Astrocyte of the cerebellum (primary cell): Measurements from ENCODE around the gene ZDHHC19.
"Not testable (repeated sequence)": the region's sequence is repeated elsewhere in the genome, so short reads cannot be mapped to it uniquely, and the experiment has no call there.

Experiments used
- DNase-seq: peaks from one replicate; pipeline ENCODE4 v3.0.0-alpha.2; 2011; ENCODE audit warnings: low read depth
- H3K4me3 ChIP-seq: 2 replicates; pipeline ENCODE4 v1.5.1; 2011; ENCODE audit warnings: mild to moderate bottlenecking, low read depth, low read length, moderate library complexity
- CTCF ChIP-seq: IDR thresholded peaks from 2 replicates; pipeline ENCODE4 v1.5.1; 2012; ENCODE audit warnings: low read length, low read depth, moderate library complexity, mild to moderate bottlenecking; ENCODE audit errors: missing control alignments
- in situ Hi-C: cut with HindIII; loops from 2 replicates; pipeline ENCODE4 v1.10.0; 2017; ENCODE audit warnings: low sequenced_read_pairs

Gene ZDHHC19

GRCh38 chr3:196175722-196176121 is 35.5 kb downstream of the ZDHHC19 start:
- TF ChIP-seq CTCF = no peak
- no peak for DNase-seq
- H3K4me3 ChIP-seq = no peak overlapping the region
- in situ Hi-C loops = loop anchor here (5.0 to 10.0 kb wide), 2 partner anchors 49 to 103 kb away; no protein-coding TSS in a partner anchor

GRCh38 chr3:196175116-196175625 is 36.0 kb downstream of the ZDHHC19 start:
- no peak for DNase-seq
- TF ChIP-seq CTCF = no peak
- in situ Hi-C loops = loop anchor here (5.0 to 10.0 kb wide), 2 partner anchors 50 to 103 kb away; no protein-coding TSS in a partner anchor
- no peak overlapping the region for H3K4me3 ChIP-seq

- TF ChIP-seq CTCF = no peak
- no peak overlapping the region for H3K4me3 ChIP-seq
- no peak for DNase-seq
- in situ Hi-C loops = loop anchor here (5.0 to 10.0 kb wide), 2 partner anchors 50 to 102 kb away; no protein-coding TSS in a partner anchor
Measured at GRCh38 chr3:196174652-196175051, 36.5 kb downstream of the ZDHHC19 start.

GRCh38 chr3:196170296-196170695 is 40.9 kb downstream of the ZDHHC19 start:
- H3K4me3 ChIP-seq, DNase-seq: not testable (repeated sequence)
- in situ Hi-C loops = loop anchor here (10.0 kb wide), 1 partner anchor 55 kb away; no protein-coding TSS in a partner anchor

- TF ChIP-seq CTCF = no peak
- DNase-seq = no peak
- in situ Hi-C loops = loop anchor here (10.0 kb wide), 1 partner anchor 55 kb away; no protein-coding TSS in a partner anchor
- H3K4me3 ChIP-seq = no peak overlapping the region
Measured at GRCh38 chr3:196169836-196170240, 41.4 kb downstream of the ZDHHC19 start.

- DNase-seq = no peak
- H3K4me3 ChIP-seq = no peak overlapping the region
- in situ Hi-C loops = no loop called here
- TF ChIP-seq CTCF = no peak
Measured at GRCh38 chr3:196168808-196169391, 42.3 kb downstream of the ZDHHC19 start.

- in situ Hi-C loops = no loop called here
- TF ChIP-seq CTCF = no peak
- DNase-seq = no peak
- H3K4me3 ChIP-seq = no peak overlapping the region
Measured at GRCh38 chr3:196166741-196167140, 44.5 kb downstream of the ZDHHC19 start.
